NCI-H2227 (cell line): ENCODE data around the gene ING1.
"Not testable (repeated sequence)": the region's sequence is repeated elsewhere in the genome, so short reads cannot be mapped to it uniquely, and the experiment has no call there.

Experiments
- DNase-seq: peaks from one replicate; lab custom pipeline; 2025; ENCODE audit not compliant: unreplicated experiment; lab: John Stamatoyannopoulos, UW

ING1 gene, protein sequence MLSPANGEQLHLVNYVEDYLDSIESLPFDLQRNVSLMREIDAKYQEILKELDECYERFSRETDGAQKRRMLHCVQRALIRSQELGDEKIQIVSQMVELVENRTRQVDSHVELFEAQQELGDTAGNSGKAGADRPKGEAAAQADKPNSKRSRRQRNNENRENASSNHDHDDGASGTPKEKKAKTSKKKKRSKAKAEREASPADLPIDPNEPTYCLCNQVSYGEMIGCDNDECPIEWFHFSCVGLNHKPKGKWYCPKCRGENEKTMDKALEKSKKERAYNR

DNA sequence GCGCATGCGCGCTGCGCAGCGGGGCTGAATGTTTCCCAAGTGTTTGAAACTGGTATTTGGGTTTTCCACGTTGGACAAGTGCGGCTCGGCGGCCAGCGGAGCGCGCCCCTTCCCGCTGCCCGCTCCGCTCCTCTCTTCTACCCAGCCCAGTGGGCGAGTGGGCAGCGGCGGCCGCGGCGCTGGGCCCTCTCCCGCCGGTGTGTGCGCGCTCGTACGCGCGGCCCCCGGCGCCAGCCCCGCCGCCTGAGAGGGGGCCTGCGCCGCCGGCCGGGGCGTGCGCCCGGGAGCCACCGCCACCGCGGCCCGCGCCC is at the start of gene ING1:
Gene ING1 (plus strand): TSS at position 59 of the 311 bp plus-strand sequence. CDS start 450 bp downstream, outside the sequence.
- DNase-seq = no peak

DNA sequence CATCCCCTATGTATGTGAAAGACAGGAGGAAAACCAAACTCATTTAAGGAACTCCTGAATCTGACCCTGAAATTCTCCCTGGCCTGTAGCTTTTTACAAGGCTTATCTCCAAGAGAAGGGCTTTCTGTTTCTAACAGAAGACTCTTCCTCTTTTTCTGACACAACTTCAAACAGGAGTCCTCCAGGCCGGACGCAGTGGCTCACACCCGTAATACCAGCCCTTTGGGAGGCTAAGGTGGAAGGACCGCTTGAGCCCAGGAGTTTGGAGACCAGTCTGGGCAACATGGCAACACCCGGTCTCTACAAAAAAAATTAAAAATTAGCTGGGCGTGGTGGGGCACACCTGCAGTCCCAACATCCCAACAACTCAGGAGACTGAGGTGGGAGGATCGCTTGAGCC is 49.5 kb upstream of the ING1 start:
- no peak for DNase-seq

DNA sequence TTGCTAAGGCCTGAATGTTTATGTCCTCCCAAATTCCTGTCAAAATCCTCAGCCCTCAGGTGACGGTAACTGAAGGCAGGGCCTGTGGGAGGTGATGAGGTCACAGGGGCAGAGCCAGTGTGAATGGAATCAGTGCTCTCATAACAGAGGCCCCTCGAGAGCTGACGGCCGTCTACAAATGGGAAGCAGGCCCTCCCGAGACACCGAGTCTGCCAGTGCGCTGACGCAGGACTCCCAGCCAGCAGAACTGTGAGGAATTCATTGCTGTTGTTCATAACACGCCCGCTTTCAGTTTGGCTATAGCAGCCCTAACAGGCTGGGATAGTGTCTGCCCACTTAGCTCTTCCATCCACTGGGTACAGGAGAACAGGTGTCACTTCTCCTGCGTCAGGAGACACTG is 48.8 kb upstream of the ING1 start:
- DNase-seq = no peak

DNA sequence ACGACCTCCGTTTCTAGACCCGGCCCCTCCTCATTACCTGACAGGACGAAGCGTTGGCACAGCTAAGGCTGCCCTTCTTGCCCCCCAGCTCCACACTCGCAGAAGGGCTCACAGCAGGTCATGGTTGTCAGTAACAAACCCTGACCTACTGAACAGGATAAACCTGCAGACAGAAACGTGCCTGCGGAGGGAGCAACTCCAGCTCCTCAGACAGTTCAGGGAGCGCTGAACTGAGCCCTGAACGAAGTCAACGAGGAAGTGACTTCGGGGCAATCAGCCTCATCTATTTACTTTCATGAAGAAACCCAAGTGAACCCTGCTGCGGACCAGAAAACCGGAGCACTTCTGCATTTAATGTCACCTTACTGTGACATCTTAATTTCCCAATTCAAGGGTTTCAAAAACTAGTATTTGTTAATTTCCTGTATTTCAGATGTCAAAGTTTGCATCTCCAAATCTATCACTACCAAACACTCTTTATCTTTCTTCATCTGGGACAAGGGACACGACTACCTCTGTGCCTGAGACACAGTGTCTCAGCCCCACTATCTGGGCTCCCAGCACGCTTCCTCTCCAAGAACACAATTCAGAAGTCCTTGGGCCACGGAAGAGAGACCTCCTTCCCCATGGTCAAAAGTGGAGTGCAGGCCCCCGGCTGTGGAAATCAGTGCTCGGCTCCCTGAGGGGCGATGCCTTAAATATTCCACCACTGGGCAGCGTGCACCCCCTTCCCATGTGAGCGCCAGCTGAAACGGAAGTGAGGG is 47.8 kb upstream of the ING1 start:
- no peak for DNase-seq

DNA sequence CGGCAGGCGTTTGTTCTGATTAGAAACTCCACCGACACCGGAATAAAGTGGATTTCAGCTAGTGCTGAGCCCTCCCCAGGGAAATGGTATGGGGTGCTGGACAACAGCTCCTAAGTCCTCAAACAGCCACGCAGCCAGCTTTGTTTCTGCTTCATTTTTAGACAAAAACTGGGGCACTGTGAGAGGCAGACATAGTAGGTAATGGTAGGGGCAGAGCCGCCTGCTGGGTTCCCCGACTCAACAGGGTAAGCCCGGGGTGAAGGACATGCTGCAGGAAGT is 47.3 kb upstream of the ING1 start:
- no peak for DNase-seq

DNA sequence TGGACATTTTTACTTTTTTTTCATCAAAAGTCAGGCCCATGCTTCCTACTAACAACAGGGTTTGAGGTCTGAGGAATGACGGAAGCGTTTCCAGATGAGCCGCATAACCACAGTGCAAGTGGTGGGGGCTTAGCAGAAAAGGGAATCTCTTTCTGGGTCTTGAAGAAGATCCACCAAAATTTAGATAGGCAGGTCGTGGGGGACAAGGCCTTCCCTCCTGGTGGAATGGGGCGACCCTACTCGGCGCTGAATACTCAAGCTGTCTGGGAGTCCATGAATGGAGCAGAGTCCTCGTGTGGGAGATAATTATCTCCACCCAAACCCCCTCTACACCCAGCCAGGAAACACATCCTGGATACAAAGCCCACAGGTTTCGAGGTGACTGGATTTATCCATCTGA is 44.5 kb upstream of the ING1 start:
- no peak for DNase-seq

DNA sequence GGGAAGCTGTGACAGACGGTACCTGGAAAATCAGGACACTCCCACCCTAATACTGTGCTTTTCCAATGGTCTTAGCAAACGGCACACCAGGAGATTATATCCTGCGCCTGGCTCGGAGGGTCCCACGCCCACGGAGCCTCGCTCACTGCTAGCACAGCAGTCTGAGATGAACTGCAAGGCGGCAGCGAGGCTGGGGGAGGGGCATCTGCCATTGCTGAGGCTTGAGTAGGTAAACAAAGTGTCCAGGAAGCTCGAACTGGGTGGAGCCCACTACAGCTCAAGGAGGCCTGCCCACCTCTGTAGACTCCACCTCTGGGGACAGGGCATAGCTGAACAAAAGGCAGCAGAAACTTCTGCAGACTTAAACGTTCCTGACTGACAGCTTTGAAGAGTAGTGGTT is 43.7 kb upstream of the ING1 start:
- DNase-seq = not testable (repeated sequence)

DNA sequence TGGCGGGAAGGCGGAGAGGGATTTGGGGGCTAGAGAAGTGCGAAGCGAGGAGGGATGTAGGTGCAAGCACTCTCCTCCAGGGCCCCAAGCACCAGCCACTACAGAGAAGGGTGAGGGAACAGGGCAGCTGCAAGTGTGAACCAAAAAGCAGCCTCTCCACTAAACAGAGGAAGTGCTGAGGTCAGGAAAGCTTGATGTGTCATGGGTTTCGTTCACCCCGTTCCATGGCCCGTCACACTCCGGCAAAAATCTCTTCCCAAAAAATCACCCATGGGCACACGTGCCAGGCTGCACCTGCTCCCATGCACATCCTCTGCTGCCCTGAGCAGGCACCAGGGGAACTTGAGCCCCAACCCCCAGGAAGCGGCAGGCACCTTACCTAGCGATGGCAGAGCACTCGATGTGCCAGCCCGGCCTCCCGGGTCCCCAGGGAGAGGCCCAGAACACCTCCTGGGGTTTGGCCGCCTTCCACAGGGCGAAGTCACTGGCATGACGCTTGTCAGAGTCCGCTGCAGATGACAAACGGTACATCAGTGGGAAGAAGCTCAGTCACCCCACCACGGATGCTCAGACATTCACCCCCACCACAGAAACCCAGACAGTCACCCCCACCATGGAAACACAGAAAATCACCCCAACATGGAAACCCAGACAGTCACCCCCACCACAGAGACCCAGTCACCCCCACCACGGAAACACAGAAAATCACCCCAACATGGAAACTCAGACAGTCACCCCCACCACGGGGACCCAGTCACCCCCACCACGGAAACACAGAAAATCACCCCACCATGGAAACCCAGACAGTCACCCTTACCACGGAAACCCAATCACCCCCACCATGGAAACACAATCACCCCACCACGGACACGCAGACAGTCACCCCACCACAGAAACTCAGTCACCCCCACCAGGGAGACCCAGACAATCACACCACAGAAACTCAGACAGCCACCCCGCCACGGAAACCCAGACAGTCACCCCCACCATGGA is 36.6 kb upstream of the ING1 start:
- no peak for DNase-seq

DNA sequence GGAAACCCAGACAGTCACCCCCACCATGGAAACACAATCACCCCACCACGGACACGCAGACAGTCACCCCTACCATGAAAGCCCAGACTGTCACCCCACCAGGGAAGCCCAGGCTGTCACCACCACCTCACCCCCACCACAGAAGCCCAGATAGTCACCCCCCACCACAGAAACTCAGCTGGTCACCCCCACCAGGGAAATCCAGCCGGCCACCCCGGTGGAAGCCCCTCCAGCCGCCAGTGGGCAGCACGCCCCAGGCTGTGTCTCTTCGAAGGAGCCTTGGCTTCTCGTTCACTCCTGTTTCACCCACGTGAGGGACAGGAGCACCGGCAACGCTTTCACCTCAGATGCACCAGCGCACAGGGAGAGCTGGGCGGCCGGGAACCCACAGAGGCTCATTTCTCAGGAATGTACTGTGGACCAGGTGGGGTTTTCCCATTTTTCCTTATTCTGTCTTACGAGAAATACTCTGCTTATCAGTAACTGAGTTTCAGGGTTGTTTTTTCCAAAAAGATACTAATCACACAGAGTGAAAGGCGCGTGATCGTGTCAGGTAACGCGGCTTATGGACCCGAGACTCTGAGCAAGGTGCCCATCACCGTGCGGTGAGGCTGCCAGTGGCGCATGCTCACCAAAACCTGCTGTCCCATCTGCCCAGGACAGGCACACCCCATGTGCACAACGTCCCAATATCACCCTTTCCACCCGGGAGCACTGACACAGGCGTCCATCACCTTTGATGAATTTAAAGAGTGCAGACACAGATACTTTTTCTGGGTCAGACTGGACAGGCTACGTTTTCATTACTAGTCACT is 35.6 kb upstream of the ING1 start:
- DNase-seq = no peak

DNA sequence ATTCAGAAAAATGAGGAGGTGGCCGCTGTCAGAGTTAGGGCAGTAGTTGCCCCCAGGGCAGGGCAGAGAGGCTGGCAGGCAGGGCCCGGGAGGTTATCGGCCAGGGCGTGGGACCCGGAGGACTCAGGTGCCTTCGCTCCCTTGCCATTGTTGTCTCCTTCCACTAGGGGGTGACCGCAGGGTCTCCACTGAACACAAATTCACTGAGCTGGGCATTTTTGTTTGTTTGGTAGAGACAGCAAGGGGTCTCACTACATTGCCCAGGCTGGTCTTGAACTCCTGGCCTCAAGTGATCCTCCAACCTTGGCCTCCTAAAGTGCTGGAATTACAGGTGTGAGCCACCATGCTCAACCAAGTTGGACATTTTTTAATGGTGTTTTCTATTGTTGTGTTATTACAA is 32.6 kb upstream of the ING1 start:
- DNase-seq = peak; percentile 1

DNA sequence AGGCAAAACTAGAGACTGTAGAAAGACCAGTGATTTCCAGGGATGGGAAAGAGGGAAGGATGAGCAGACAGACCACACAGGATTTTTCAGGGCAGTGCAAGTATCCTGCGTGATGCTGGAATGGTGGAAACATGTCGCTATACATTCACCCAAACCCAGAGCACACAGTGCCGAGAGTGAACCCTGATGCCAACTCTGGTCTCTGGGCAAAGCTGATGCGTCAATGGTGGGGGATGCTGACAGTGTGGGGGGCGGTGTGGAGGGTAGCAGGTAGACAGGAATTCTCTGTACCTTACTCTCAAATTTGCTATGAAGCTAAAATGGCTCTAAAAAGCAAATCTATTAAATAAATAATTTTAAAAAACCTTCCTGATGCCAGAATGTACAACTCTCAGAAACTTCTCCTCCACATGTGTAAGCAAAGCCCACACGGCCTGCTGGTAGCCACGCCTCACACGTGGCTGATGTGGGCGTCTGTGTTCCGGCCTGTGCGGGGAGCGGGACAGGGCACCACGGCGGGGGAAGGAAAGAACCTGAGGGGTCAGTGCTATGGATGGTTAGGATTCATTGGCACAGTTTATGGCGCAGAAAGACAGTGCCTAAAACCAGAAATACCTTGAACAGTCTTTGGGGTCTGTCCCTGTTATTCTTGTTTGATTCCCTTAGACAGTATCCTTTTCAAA is 31.5 kb upstream of the ING1 start:
- no peak for DNase-seq

DNA sequence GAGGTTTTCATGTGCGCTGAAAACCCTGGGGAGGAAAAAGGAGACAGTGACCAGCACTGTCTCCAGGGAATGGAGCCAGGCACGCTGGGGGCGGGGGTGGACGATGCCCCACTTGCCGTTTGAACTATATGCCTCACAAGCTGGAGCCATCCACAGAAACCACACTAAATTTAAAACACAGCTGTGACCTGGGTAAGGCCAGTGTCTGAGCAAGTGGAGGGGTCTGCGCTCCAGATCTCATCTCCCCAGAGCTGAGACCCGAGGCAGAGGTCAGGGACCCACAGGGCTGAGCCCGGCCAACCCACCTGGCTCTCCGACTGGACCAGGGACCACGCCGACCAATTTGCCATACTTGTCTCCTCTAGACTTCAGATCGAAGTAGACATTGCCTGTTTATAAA is 30.8 kb upstream of the ING1 start:
- no peak for DNase-seq

DNA sequence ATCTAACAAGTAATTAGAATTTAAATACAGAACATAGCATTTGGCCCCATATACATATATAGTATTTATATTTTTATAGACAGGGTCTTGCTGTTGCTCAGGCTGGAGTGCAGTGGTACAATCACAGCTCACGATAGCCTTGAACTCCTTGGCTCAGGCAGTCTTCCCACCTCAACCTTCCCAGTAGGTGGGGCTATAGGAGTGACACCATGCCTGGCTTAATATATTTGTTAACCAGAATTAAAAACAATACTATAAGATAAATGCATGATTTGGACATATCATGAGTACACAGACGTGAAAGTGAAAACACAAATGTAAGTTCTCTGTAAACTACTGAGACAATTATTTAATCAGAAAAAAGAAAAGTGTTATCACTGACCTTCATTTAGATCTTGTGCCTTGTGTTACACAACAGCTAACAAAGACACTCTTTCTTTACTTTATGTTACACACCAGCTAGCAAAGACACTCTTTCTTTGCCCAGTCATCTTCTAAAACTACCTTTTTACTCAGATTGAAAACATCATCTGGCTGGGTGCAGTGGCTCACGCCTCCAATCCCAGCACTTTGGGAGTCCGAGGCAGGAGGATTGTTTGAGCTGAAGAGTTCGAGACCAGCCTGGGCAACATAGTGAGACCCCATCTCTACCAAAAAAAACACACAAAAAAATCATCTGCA is 30.2 kb upstream of the ING1 start:
- no peak for DNase-seq

DNA sequence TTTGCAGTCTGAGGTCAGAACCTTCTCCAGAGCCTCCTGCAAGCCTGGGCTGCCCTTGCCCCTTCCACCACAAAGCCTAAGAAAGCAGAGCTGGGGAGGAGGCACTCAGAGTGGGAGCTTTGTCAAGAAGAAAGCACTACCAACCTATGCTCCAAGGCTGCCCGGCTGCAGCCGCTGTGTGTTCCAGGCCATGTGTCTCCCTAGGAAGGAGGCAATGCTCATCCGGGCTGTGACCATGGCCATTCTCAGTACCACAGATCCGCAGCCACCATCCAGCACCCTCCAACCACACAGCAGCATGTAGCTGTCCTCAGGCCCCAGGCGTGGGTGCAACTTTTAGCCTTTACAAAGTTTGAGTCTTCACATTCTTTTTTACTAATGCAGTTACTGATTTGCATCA is 29.6 kb upstream of the ING1 start:
- DNase-seq = no peak

DNA sequence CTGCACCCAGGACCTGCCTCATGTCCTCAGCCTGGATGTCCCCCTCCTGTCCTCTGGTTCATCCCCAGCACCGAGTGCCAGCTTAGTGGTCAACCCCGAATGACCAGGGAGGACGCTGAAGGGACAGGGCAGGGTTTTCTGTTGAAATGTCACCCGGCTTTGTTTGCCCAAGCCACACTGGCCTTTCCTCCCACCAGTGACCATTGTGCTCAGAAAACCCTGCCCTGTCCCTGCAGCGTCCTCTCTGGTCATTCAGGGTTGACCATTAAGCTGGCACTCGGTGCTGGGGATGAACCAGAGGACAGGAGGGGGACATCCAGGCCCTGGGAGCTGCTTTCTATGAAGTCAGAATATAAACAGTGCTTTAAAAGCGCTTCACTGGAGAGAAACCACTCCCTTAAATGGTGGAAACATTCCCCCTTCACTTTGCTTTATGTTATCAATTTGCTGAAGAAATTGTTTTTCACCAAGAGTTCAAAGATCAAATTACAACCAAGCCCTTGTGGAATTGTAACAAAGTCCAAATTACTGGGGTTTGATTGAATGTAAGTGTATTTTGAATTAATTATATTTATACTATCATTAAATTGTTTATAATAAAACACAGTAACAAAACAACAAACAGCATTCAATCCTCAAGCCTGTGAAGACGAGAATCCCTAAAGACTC is 29.0 kb upstream of the ING1 start:
- DNase-seq = no peak

DNA sequence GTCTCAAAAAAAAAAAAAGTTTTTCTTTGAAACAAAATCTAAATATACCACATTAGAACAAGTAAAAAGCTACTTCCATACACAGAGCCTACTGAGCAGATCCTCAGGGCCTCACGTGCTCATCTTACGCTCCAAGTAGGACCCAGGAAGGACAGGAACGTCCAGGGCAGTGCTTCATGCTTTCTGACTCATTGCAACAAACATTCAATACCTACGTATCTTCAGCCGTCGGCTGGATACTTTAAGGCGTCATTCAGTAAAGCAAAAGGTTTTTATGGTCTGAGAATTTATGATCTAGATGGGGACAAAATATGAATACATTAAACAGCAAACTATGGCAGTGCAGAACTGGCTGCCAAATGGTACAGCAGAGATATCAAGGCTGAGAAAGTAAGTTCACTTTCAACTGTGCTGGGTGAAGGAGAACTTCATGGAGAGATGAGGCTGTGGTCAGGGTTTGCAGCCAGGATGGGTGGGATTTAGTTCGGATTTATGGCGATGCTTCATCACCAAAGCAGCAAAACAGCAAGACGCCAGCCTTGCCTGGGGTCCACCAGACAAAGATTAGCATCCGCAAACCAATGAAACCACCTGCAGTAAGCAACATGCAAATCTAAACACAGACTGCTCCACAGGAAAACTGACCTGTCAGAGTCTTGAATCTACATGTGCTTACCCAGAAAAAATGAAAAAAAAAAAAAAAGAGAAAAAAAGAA is 28.0 kb upstream of the ING1 start:
- no peak for DNase-seq

DNA sequence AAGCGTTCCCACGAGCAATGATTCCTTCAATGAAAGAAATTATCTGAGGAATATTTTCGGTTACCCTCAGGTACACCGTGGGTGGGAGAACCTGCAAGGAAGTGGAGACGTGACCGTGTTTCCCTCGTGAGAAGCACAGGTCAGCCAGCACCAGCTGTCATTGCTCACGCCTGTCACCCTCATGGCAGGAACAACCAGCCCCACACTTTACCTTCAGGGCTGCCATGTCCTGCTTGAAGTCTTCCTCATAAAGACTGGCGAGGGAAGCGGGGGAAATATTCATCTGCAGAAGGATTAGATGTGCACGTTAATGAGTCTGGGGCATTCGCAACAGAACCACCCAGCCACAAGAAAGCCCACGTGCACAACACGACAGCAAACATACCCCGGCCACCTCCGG is 25.8 kb upstream of the ING1 start:
- DNase-seq = no peak

DNA sequence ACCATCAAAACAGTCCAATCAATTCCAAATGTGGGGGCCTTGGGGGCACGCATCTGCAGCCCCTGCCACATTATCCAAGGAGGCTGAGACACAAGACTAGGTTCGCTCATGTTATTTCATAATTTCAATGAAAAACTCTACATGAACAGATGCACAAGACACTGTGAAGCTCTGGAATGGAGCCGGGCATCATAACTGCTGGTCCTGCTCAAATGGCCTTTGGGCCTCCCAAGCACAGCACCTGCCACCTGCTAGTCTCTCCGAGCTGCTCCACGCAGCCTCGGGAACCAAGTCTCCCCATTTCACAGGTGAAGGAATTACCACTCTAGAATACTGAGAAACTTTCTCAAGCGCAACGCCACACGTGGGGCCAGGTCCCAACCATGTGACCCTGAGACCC is 24.5 kb upstream of the ING1 start:
- DNase-seq = no peak

DNA sequence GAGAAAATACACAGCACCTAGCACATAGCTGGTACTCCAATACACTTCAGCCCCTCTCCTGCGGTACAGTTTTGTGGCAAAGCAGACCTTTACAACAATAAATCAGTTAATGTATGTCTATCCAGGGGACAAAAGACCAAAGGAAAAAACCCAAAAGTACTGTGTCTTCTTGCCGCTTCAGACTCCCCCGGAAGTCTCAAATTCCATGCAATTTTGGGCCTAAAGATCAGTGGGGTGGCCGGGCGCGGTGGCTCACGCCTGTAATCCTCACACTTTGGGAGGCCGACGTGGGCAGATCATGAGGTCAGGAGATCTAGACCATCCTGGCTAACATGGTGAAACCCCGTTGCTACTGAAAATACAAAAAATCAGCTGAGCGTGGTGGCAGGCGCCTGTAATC is 23.8 kb upstream of the ING1 start:
- DNase-seq = no peak
